Epidermal melanocyte (primary cell): Measurements from ENCODE around the gene RTL5.
"Not testable (repeated sequence)": the region's sequence is repeated elsewhere in the genome, so short reads cannot be mapped to it uniquely, and the experiment has no call there.

Experiments used
- DNase-seq: peaks from one replicate; pipeline ENCODE4 v3.0.0; 2011; ENCODE audit warnings: low spot score; ENCODE audit not compliant: insufficient read length

The RTL5 gene

GRCh38 chrX:72131317-72132294 is at the start of gene RTL5:
Gene RTL5 (minus strand): TSS chrX:72131915.
- DNase-seq: peak; percentile 61

DNA sequence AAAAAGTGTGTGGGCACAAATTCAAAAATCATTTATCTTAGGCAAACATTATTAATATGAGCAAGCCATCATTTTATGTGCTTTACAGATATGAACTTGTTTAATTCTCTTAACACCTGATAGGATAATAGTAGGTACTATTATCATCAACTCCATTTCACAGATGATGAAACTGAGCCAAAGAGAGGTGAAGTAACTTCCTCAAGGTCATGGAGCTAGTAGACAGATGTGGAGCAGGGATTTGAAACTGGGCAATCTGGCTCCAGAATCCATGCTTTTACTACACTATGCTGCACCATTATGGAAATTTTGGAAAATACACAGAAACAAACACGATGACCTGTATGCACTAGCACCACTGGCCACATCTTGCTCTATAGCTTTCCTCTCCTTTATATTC is 48.8 kb upstream of the RTL5 start:
- DNase-seq: no peak

DNA sequence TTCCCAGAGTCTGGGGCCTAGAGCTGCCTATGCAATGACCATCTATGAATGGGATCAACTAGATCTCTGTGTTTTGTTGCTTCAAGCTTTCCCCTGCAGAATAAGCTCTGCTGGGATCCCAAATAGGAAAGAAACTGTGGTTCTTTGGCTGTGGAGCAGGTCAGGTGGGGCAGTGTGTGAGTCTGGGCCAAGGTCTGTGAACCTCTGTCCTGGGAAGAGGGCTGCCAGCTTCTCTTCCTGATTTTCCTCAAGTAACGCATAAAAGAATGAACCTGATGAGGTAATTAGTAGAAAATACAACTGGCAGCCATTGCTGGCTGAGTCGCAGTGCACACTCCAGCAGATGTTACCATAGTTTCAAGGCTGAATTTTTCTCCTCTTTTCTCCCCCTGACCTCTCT is 45.3 kb upstream of the RTL5 start:
- no peak for DNase-seq

- not testable (repeated sequence) for DNase-seq
Observed at GRCh38 chrX:72176289-72176688, 44.6 kb upstream of the RTL5 start.

DNA sequence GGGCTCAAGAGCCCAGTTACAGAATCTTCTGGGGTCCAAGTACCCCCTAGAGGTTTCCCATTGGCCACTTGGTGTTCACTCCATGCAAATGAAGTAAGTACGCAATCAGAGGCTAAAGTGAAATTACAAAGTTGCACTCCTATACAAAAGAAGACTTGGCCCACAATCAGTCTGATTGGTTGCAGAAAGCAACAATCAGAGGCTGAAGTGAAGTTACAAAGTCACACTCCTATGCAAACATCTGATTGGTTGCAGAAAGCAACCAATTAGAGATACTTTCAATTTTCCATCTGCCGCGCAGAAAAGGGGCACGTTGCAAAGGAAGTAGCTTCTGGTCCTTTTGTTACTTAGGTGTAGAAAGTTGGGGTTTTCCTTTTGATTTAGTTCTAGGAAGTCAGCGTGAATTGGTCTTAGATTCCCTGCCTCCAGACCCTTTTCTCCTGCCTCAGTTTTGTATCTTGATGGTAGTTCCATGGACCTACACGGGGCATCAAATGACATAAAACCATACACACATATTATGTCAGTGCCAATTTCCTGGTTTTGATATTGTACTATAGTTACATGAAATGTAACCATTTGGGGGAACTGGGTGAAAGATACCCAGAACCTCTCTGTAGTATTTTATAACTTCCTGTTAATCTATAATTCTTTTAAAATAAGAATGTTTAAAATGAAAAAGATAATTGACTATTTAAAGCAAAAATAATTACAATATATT is 37.5 kb upstream of the RTL5 start:
- DNase-seq: no peak

DNA sequence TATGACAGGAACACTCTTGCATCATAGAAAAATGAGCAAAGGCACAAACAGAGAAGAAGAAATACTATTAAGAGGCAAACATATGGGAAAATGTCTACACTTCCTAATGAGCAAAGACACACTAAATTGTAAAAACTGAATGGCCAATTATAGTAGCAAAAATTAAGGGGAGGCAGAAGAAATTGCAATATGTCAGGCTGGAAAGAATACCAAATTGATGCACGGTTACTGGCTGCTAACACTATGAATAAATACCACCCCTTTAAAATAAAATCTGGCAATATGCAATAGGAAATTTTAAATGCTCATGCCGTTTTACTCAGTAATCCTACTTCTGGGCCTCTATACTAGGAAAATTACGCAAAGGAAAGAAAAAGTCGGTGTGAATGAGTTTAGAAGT is 33.8 kb upstream of the RTL5 start:
- no peak for DNase-seq

DNA sequence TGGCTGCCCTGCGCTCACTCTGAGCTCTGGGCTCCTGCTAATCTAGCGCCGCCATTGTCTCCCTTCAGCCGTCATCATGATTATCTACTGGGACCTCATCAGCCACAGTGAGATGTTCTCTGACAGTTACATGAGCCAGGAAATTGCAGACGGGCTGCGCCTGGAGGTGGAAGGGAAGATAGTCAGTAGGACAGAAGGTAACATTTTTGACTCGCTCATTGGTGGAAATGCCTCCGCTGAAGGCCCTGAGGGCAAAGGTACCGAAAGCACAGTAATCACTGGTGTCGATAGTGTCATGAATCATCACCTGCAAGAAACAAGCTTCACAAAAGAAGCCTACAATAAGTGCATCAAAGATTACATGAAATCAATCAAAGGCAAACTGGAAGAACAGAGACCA is 28.1 kb upstream of the RTL5 start:
- DNase-seq: no peak

- no peak for DNase-seq
Observed at GRCh38 chrX:72158773-72159172, 27.1 kb upstream of the RTL5 start.

GRCh38 chrX:72146527-72146926 is 14.8 kb upstream of the RTL5 start:
- DNase-seq: no peak

GRCh38 chrX:72145181-72145580 is 13.5 kb upstream of the RTL5 start:
- DNase-seq: no peak

DNA sequence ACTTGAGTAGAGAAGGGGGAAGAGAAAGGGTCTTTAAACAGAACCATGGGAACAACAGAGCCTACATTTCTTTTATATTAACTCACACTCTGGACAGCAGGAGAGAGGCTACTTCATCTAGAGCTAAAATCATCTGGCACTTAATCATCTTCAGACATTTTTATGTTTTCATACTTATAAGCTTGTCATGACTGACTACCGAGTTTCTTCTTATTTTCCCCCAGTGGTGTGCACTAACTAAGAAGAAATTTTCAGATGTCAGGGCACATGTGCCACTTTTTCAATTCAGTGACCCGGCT is 11.8 kb upstream of the RTL5 start:
- DNase-seq: no peak

DNA sequence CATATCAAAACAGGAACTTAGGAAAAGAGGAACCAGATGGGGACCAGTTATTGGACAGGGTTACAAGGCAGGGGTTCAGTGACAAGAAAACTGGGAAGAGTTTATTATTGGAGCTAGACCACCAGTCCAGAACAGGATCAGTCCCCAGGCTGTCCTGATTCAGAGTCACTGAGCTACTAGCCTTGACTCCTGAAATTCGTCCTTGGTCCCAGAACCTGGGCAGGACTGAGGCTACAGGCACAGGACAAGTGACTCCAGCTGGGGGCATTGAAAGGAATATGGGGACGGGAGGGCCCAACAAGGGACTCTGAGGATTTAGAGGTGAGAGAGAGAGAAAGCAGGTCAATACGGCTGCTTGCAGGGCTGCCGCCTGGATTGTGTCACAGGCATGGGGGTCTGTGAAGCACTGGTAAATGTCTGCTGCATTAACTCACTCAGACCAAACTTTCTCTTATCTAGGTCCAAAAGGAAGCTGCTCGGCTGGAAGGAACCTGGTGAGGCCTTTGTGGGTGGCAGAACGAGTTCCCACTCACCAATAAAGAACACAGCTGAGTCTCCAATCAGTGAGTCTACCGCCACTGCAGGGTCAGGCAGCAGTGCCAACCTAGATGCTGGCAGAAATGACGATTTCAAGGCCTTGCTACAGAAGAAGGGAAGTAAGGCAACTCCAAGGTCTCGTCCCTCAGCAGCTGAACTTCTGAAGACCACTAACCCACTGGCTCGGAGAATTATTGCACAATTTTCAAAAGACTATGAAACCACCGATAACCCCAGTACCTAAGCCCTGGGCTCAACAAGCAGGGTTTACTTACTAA is 11.3 kb upstream of the RTL5 start:
- no peak for DNase-seq

DNA sequence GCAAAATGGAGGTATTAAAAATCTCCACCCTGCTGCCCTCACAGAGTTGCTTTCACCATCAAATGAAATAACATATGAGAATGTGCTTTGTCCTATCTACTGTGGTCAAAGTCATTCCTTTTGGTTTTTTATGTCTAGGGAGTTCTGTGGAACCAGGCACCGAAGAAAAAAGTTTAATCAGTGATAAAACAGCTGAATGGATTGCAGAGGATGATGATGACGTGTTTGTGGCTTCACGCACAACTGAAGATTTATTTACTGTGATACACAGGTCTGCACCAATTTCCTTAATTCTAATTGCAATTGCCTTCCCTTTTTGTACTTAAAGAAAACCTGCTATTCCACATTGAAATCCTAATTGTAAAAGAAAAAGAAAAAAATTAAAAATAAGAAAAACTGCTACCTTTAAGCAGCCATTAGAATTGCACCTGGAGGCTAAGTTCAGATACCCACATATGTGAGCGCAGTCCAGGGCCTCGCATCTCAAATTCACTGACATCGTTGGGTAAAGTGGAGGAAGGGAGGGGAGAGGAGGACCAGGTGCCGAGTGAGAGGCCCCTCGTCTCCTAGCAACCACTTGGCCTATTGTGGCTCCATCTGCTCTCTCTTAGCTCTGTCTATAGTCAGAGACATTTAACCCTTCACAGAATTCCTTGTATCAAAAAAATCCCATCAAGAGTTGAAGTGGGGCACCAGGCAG is 10.5 kb upstream of the RTL5 start:
- DNase-seq: no peak

GRCh38 chrX:72141372-72142004 is 9.8 kb upstream of the RTL5 start:
- no peak for DNase-seq

GRCh38 chrX:72139538-72139937 is 7.8 kb upstream of the RTL5 start:
- DNase-seq: no peak

DNA sequence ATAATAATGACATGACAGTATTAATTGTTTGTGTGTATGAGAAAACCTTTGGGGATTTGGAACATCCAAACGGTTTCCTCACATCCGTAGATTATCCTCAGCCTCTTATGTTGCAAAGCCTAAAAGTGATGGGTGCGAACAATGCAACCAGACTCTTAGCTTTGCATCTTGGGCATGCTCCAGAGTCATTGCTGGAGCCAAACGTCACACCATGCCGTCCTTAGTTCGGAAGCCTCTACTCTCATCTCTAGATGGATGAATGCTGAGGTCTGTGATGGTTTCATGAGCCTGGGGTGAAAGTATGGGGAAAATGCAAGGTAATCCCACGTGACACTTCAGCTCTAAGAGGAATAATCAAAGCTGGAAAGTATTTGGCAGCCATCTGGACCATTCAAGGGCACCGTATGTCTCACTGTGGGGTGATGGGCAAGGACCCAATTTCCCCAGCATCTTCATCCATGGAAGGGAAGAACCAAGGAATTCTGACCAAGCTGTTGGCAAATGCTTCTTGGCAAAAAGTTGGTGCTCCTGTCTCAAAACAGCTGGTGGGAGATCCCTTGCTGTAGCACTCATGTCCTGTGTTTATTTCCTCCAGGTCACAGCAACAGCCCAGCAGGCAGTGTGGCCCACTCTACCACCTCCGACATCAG is 6.3 kb upstream of the RTL5 start:
- DNase-seq: no peak

DNA sequence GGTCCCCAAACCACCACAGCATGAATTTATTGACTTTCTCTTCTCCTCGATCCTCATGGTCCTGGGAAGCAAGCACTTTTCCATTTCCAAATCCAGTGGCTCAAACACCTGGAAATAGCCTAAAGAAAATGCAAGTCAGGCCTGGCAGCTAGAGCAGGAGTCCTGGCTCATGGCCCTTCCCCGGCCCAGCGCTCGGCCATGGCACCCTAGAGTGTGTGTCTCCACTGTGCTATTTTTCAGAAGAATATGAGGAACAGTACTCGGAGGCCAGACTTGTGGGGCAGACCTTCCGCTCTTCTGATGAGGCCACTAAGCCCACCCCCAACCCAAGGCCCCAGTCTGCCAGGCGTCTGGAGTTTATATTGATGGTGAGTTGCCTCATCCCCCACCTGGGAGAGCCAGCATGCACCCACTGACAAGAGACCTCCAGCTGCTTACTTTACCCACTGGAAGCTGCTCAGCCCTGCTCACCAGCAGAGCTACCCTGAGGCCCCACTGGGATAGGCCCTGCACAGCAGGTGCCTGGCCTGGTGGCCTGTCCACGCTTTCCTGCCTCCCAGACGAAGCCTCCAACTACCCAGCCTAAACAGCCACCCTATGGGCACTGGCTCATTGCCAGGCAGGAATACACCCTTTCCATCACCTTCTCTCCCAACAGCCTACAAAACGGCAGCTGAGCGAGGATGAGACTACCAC is 2.3 kb upstream of the RTL5 start:
- DNase-seq: no peak

DNA sequence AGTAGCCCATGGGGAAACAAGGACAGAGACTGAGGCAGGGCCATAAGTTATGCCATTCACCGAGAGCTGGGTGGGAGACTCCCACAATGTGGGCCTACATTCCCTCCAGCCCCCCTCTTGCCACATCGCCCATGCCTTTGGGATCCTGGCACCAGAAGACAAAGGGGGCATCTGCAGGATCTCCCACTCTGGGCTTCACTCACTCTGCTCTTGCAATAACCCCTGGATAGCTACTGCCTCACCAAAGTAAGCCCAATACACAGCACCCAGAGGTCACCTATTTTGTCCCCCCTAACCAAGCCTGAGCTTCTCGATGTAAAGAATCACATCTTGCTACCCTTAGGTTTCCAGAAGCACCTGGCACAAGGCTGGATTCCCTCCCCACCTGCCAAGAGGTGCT is 741 bp upstream of the RTL5 start:
- no peak for DNase-seq

- DNase-seq: no peak
Observed at GRCh38 chrX:72130762-72131250, 909 bp downstream of the RTL5 start.
